ENCODE data around the gene OR4K1. TPM values are rescaled to one million over a fixed set of nuclear protein-coding genes. Genes with fewer than 3 reads are reported as not detected.

Gene OR4K1
- total RNA-seq, 1 donor from 2014 or later = not detected

Other genes with a start within 250 kb of the OR4K1 start
- not detected in 3 replicates for gene OR11H2, start 217.0 kb upstream of the OR4K1 start, total RNA-seq
- gene OR4Q3, start 187.3 kb upstream of the OR4K1 start, total RNA-seq = not detected in 3 replicates
- gene OR4M1, start 157.4 kb upstream of the OR4K1 start, total RNA-seq = not detected in 3 replicates
- gene OR4N2, start 127.1 kb upstream of the OR4K1 start, total RNA-seq = not detected in 3 replicates
- gene OR4K2, start 55.8 kb upstream of the OR4K1 start, total RNA-seq = not detected in 3 replicates
- gene OR4K5, start 10.3 kb upstream of the OR4K1 start, total RNA-seq = not detected in 3 replicates
- gene OR4K15, start 44.7 kb downstream of the OR4K1 start, total RNA-seq = not detected in 3 replicates
- not detected in 3 replicates for gene OR4Q2, start 71.2 kb downstream of the OR4K1 start, total RNA-seq
- not detected in 3 replicates for gene OR4K14, start 88.4 kb downstream of the OR4K1 start, total RNA-seq
- not detected in 3 replicates for gene OR4K13, start 105.1 kb downstream of the OR4K1 start, total RNA-seq
- gene OR4L1, start 129.1 kb downstream of the OR4K1 start, total RNA-seq = not detected in 3 replicates
- gene OR4K17, start 179.8 kb downstream of the OR4K1 start, total RNA-seq = not detected in 3 replicates
- gene OR4N5, start 207.9 kb downstream of the OR4K1 start, total RNA-seq = not detected in 3 replicates